A549 (cell line): ENCODE data around the gene TP53I3. TPM values are rescaled to one million over a fixed set of nuclear protein-coding genes. Genes with fewer than 3 reads are reported as not detected.
"Not testable (repeated sequence)": the region's sequence is repeated elsewhere in the genome, so short reads cannot be mapped to it uniquely, and the experiment has no call there.

Experiments used
- ATAC-seq, 2 experiments: fragments of 200-7000 bp in 1 of 2; fragments of >200 bp in 1 of 2; cut with Nextera tagmentation in 1 of 2; cut with Tn5 transposase in 1 of 2; 3 replicates each; pipeline versions ENCODE4 v1.8.0 to v1.9.1; 2018 to 2020; ENCODE audit warnings: mild to moderate bottlenecking in 1 of 2, moderate library complexity in 1 of 2
- CTCF ChIA-PET: fragments of 300-600 bp; sonication (Branson Sonifier 250); formaldehyde crosslinking; extraction: SDS; loops from one replicate; lab custom pipeline; 2021; ENCODE audit warnings: antibody characterized with exemption, inconsistent platforms; lab: Yijun Ruan, JAX
- POLR2A ChIA-PET: fragments of 350-600 bp; formaldehyde crosslinking; extraction: SDS; loops from one replicate; lab custom pipeline; 2021; ENCODE audit warnings: antibody characterized with exemption, inconsistent platforms; lab: Yijun Ruan, JAX
- DNase-seq, 2 experiments: peaks; one replicate each; pipeline versions ENCODE4 v3.0.0 to v3.0.0-alpha.2; 2011 to 2016; ENCODE audit warnings: low read depth in 1 of 2, low spot score in 1 of 2
- FAIRE-seq: peaks from 2 replicates; lab custom pipeline; 2011; peaks lifted over from hg19 to GRCh38; lab: Jason Lieb, UNC
- H3K27ac ChIP-seq, 2 experiments: fragments of >200 bp; sonication (Bioruptor Twin); formaldehyde crosslinking; 3 replicates each; pipeline ENCODE4 v1.5.1; 2016 to 2017
- H3K4me1 ChIP-seq: fragments of >200 bp; sonication (Bioruptor Twin); formaldehyde crosslinking; 3 replicates; pipeline ENCODE4 v1.6.1; 2016
- H3K4me2 ChIP-seq: fragments of >200 bp; sonication (Bioruptor Twin); formaldehyde crosslinking; 3 replicates; pipeline ENCODE4 v1.6.1; 2016
- H3K4me3 ChIP-seq: fragments of >200 bp; sonication (Bioruptor Twin); formaldehyde crosslinking; 3 replicates; pipeline ENCODE4 v1.5.1; 2016
- H3K9me3 ChIP-seq: fragments of >200 bp; sonication (Bioruptor Twin); formaldehyde crosslinking; 3 replicates; pipeline ENCODE4 v1.6.1; 2016
- BCL3 ChIP-seq: fragments of >200 bp; sonication (Bioruptor Twin); formaldehyde crosslinking; IDR thresholded peaks from 3 replicates; pipeline ENCODE4 v1.6.1; 2016
- CHD4 ChIP-seq: fragments of 200-600 bp; sonication (generic); IDR thresholded peaks from 2 replicates; pipeline ENCODE4 v1.6.1; 2016; ENCODE audit warnings: antibody characterized with exemption, mild to moderate bottlenecking, borderline replicate concordance
- ELK1 ChIP-seq: fragments of 150-350 bp; IDR thresholded peaks from 2 replicates; pipeline ENCODE4 v1.6.1; 2014; ENCODE audit warnings: low read depth, mild to moderate bottlenecking, low read length
- EP300 ChIP-seq, 2 experiments: fragments of >200 bp; sonication (Bioruptor Twin); formaldehyde crosslinking; IDR thresholded peaks; 2 replicates in 1 of 2; 3 replicates in 1 of 2; pipeline ENCODE4 v1.6.1; 2016 to 2017
- FOSB ChIP-seq: fragments of 250-450 bp; sonication (Bioruptor Pico); IDR thresholded peaks from 2 replicates; pipeline ENCODE4 v1.5.0; 2020; ENCODE audit warnings: mild to moderate bottlenecking, moderate library complexity
- HDAC2 ChIP-seq: fragments of 200-600 bp; sonication (generic); IDR thresholded peaks from 2 replicates; pipeline ENCODE4 v1.6.1; 2016
- HES2 ChIP-seq: fragments of >200 bp; sonication (Bioruptor Twin); formaldehyde crosslinking; IDR thresholded peaks from 2 replicates; pipeline ENCODE4 v1.6.1; 2016
- HEYL ChIP-seq: fragments of 250-450 bp; sonication (Bioruptor Pico); IDR thresholded peaks from 2 replicates; pipeline ENCODE4 v1.8.0; 2021; ENCODE audit warnings: mild to moderate bottlenecking, moderate library complexity
- MAFK ChIP-seq: fragments of 450-650 bp; IDR thresholded peaks from 2 replicates; pipeline ENCODE4 v1.6.1; 2014; ENCODE audit not compliant: partially characterized antibody
- NFE2L2 ChIP-seq: fragments of 150-350 bp; conservative IDR thresholded peaks from 2 replicates; pipeline ENCODE4 v1.6.1; 2014; ENCODE audit warnings: low read length
- NR3C1 ChIP-seq: fragments of >200 bp; sonication (Bioruptor Twin); formaldehyde crosslinking; IDR thresholded peaks from 3 replicates; pipeline ENCODE4 v1.6.1; 2017
- SREBF2 ChIP-seq: fragments of 450-650 bp; IDR thresholded peaks from 2 replicates; pipeline ENCODE4 v1.6.1; 2014; ENCODE audit warnings: mild to moderate bottlenecking, moderate library complexity
- TP53 ChIP-seq: fragments of 250-450 bp; sonication (Bioruptor Pico); IDR thresholded peaks from 2 replicates; pipeline ENCODE4 v1.5.0; 2021; ENCODE audit warnings: mild to moderate bottlenecking, moderate library complexity
- WGBS: methylation state at CpG from one replicate; pipeline ENCODE4 v1.1.6; 2017; ENCODE audit errors: missing lambda C conversion rate; 5-methylcytosine and 5-hydroxymethylcytosine counted together
- polyA plus RNA-seq, 4 experiments: library from polyadenylated mRNA; depleted of rRNA in 3 of 4; stranded (reverse); fragments of >200 nt; fragmentation: RNase III in 1 of 4; extraction: RNeasy Plus Mini Kit Qiagen cat#74134 plus additional on column Dnase treatment in 1 of 4; gene quantifications; 2 replicates in 3 of 4; 3 replicates in 1 of 4; pipeline ENCODE4 v1.2.3, GENCODE V29; 2011 to 2017
- TF ChIP-seq, protein P1 (sequence below): IDR thresholded peaks from 2 replicates; pipeline ENCODE4 v1.6.1; 2012; ENCODE audit warnings: low read depth, borderline replicate concordance

The TP53I3 gene
- polyA plus RNA-seq, 2 of the 4 experiments (the other 2 are of a cell fraction): 93.7 to 173 TPM

DNA sequence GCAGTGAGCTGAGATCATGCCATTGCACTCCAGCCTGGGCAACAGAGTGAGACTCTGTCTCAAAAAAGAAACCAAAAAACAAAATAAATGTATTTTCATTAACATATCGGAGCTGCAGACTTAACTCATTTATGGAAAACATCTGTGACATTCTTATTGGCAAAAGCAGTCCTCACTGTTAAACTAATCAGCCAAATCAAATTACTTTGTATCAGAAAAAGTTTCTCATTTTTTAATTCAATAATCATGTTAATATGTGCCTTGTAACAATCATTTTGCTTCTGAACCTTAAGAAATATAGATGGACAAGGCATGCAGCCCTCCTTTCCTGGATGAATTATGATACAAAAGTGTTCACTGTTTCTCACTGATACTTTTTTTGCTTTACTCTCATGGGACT is 18.0 kb upstream of the TP53I3 start:
- WGBS: 96% methylated on average over 1 of the region's 1 CpG
- no peaks in the 10 kb centered on the region for H3K9me3 ChIP-seq
- no peak for DNase-seq
- H3K4me1 ChIP-seq: peaks cover 10% of the 10 kb centered on the region; the same call in 2 of the 3 replicates
- no peak overlapping the region for H3K27ac ChIP-seq
- ATAC-seq: no peak
- H3K4me3 ChIP-seq: no peak overlapping the region
- H3K4me2 ChIP-seq: no peak overlapping the region
- POLR2A ChIA-PET: no interaction called here
- TF ChIP-seq HDAC2: no peak
- no peak for TF ChIP-seq HEYL (CRISPR knock-in tag)
- TF ChIP-seq MAFK: no peak
- TF ChIP-seq NR3C1: no peak
- no peak for TF ChIP-seq HES2
- TF ChIP-seq, protein P1, sequence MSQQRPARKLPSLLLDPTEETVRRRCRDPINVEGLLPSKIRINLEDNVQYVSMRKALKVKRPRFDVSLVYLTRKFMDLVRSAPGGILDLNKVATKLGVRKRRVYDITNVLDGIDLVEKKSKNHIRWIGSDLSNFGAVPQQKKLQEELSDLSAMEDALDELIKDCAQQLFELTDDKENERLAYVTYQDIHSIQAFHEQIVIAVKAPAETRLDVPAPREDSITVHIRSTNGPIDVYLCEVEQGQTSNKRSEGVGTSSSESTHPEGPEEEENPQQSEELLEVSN: no peak
- TF ChIP-seq BCL3: no peak
- TF ChIP-seq CHD4: no peak
- TF ChIP-seq EP300 (IDR thresholded peaks at IDR 0.05): no peak
- TF ChIP-seq TP53 (CRISPR knock-in tag): no peak
- TF ChIP-seq, all 56 proteins: peak for 0
- no peak for FAIRE-seq
- CTCF ChIA-PET: interaction anchor here (0.6 to 7.8 kb wide), 4 partner anchors 8 to 726 kb away, joined by 3 to 57 read pairs (median 5); partner anchors contain the start of gene TP53I3

GRCh38 chr2:24101992-24102391 is 17.4 kb upstream of the TP53I3 start:
- DNase-seq: no peak
- TF ChIP-seq SREBF2 (no peak), FOSB (no peak), ELK1 (no peak), NFE2L2 (no peak)
- no peak overlapping the region for H3K4me3 ChIP-seq
- no peaks in the 10 kb centered on the region for H3K9me3 ChIP-seq
- H3K27ac ChIP-seq: no peak overlapping the region
- ATAC-seq: no peak
- POLR2A ChIA-PET: no interaction called here
- FAIRE-seq: no peak
- 55% methylated on average over 2 of the region's 2 CpGs for WGBS
- peaks cover 10% of the 10 kb centered on the region; the same call in 2 of the 3 replicates for H3K4me1 ChIP-seq
- CTCF ChIA-PET: interaction anchor here (0.6 to 7.8 kb wide), 4 partner anchors 9 to 105 kb away, joined by 3 to 57 read pairs (median 5); partner anchors contain the start of gene TP53I3
- no peak overlapping the region for H3K4me2 ChIP-seq

- ATAC-seq, H3K27ac ChIP-seq, H3K4me3 ChIP-seq, H3K9me3 ChIP-seq, DNase-seq, H3K4me2 ChIP-seq, POLR2A ChIA-PET, H3K4me1 ChIP-seq, CTCF ChIA-PET, FAIRE-seq: not testable (repeated sequence)
- 55% methylated on average over 2 of the region's 2 CpGs for WGBS
Measured at GRCh38 chr2:24100732-24101131, 16.1 kb upstream of the TP53I3 start.

DNA sequence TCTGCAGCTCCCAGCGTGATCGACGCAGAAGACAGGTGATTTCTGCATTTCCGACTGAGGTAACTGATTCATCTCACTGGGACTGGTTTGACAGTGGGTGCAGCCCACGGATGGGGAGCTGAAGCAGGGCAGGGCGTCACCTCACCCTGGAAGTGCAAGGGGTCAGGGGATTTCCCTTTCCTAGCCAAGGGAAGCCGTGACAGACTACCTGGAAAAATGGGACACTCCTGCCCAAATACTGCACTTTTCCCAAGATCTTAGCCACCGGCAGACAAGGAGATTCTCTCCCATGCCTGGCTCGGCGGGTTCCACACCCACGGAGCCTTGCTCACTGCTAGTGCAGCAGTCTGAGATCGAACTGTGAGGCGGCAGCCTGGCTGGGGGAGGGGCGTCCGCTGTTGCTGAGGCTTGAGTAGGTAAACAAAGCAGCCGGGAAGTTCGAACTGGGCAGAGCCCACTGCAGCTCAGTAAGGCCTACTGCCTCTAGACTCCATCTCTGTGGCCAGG is 10.6 kb upstream of the TP53I3 start:
- H3K27ac ChIP-seq, H3K4me3 ChIP-seq, H3K9me3 ChIP-seq, H3K4me2 ChIP-seq, H3K4me1 ChIP-seq, FAIRE-seq, DNase-seq, ATAC-seq, POLR2A ChIA-PET: not testable (repeated sequence)
- WGBS: 75% methylated on average over 17 of the region's 17 CpGs
- CTCF ChIA-PET: interaction anchor here (5.6 kb wide), 1 partner anchor 11 kb away, joined by 47 read pairs; the partner anchor contains the start of gene TP53I3

- WGBS: 80% methylated on average over 5 of the region's 5 CpGs
- not testable (repeated sequence) for DNase-seq, H3K27ac ChIP-seq, H3K4me2 ChIP-seq, ATAC-seq, FAIRE-seq, H3K4me1 ChIP-seq, H3K4me3 ChIP-seq, H3K9me3 ChIP-seq
- CTCF ChIA-PET: interaction anchor here (5.6 kb wide), 1 partner anchor 9 kb away, joined by 47 read pairs; the partner anchor contains the start of gene TP53I3
- POLR2A ChIA-PET: interaction anchor here (1.0 kb wide), 1 partner anchor 9 kb away, joined by 4 read pairs; the partner anchor contains the start of gene TP53I3
Measured at GRCh38 chr2:24093270-24093669, 8.6 kb upstream of the TP53I3 start.
